Raji (cell line): ENCODE measurements around the gene KHDRBS2.

ENCODE experiments used
- POLR2A ChIP-seq: IDR thresholded peaks from 2 replicates; pipeline ENCODE4 v1.6.1; 2011; ENCODE audit warnings: low read depth, low read length, control low read depth; ENCODE audit not compliant: insufficient read depth

KHDRBS2 gene

DNA sequence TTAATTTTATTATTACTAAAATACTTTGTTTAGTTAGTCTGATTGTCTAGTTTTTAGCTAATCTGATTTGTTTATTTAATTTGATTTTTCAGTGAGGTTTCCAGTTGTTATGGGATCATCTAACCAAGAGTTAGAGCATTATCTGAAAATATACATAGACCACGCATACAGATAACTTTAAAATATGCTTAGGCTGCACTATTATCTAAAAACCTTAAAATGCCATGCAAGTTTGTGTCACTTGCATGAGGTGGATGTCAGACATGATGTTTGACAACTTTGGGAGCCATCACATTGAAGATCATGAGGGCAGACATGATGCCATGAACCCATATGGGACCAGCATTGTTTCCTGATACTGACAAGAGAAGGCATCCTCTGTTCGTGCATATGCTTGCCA lies 610.3 kb downstream of the KHDRBS2 start:
- no peak for TF ChIP-seq POLR2A

DNA sequence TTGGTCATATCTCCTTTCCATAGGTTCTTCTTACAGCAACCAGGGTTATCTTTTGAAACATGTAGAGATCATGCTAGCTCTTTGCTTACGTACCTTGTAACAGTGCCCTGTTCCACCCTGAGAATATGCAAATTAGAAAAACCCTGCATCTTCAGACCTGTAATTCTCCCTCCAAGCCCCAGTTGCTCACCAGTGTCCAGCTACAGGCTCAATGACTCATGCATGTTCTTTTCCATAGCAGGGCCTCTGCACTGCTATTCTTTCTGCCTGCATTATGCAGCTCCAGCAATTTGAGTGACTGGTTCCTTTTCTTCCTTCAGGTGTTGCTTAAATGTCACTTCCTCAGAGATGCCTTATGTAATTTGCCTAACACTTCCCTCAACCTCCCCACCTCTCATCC lies 636.2 kb downstream of the KHDRBS2 start:
- TF ChIP-seq POLR2A = no peak

DNA sequence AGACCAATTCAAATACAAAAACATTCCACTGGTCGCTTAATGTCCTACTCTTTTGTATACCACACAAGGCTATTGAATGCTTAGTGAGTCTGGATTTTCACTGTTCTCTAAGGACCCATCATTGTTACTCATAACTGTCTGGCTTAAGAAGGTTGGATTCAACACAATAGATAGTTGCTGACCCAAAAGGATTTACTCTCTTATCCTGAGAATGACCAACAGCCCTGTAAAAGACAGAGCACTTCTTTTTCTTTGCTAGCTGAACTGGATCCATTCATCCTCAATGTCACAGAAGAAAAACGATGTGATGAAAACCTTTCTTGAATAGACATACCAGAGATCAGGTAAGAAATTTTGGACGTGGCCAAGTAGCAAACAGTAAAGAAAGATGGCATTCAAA lies 645.6 kb downstream of the KHDRBS2 start:
- TF ChIP-seq POLR2A = no peak
